Prostate gland (tissue), 2 donors: ENCODE data around the gene BNC2.

ENCODE experiments used
- POLR2A ChIP-seq: fragments of 450-650 bp; IDR thresholded peaks from one replicate; pipeline ENCODE4 v1.6.1; 2016; ENCODE audit warnings: antibody characterized with exemption, mild to moderate bottlenecking
- POLR2AphosphoS5 ChIP-seq: sonication (generic); formaldehyde crosslinking; IDR thresholded peaks from one replicate; pipeline ENCODE4 v1.6.1; 2017; ENCODE audit warnings: antibody characterized with exemption
- TF ChIP-seq, protein P1 (sequence below), 4 experiments: fragments of 200-600 bp in 2 of 4; fragments of 450-650 bp in 2 of 4; sonication (generic) in 2 of 4; IDR thresholded peaks; 1 replicate in 3 of 4; 2 replicates in 1 of 4; pipeline ENCODE4 v1.5.1; 2016 to 2019; ENCODE audit warnings: antibody characterized with exemption in 4 of 4, mild to moderate bottlenecking in 2 of 4, moderate library complexity in 2 of 4

GRCh38 chr9:16613051-16613450 is 257.4 kb downstream of the BNC2 start:
- TF ChIP-seq, protein P1, sequence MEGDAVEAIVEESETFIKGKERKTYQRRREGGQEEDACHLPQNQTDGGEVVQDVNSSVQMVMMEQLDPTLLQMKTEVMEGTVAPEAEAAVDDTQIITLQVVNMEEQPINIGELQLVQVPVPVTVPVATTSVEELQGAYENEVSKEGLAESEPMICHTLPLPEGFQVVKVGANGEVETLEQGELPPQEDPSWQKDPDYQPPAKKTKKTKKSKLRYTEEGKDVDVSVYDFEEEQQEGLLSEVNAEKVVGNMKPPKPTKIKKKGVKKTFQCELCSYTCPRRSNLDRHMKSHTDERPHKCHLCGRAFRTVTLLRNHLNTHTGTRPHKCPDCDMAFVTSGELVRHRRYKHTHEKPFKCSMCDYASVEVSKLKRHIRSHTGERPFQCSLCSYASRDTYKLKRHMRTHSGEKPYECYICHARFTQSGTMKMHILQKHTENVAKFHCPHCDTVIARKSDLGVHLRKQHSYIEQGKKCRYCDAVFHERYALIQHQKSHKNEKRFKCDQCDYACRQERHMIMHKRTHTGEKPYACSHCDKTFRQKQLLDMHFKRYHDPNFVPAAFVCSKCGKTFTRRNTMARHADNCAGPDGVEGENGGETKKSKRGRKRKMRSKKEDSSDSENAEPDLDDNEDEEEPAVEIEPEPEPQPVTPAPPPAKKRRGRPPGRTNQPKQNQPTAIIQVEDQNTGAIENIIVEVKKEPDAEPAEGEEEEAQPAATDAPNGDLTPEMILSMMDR (IDR thresholded peaks at IDR 0.05) = no peak
- TF ChIP-seq POLR2A = no peak
- no peak for TF ChIP-seq POLR2AphosphoS5
